SU-DHL-6 (cell line): ENCODE measurements around the gene TCF4.

Experiments
- H2AFZ ChIP-seq: fragments of 200-600 bp; sonication (generic); 2 replicates; pipeline ENCODE4 v1.6.1; 2014; ENCODE audit warnings: low read depth, mild to moderate bottlenecking, moderate library complexity, mixed read lengths, antibody characterized with exemption, low read length; ENCODE audit not compliant: severe bottlenecking
- H3F3A ChIP-seq: fragments of 200-600 bp; shearing (Covaris generic); 2 replicates; pipeline ENCODE4 v1.6.0; 2016; ENCODE audit warnings: antibody characterized with exemption, mild to moderate bottlenecking; ENCODE audit not compliant: insufficient read depth
- H3K27ac ChIP-seq: fragments of 200-600 bp; sonication (generic); 2 replicates; pipeline ENCODE4 v1.5.1; 2016; ENCODE audit warnings: low read depth, mild to moderate bottlenecking, low read length, moderate library complexity, mixed read lengths
- H3K27me3 ChIP-seq: fragments of 200-600 bp; sonication (generic), shearing (Covaris generic); 2 replicates; pipeline ENCODE4 v1.6.0; 2014; ENCODE audit warnings: mild to moderate bottlenecking, low read length
- H3K36me3 ChIP-seq: fragments of 200-600 bp; sonication (generic); 2 replicates; pipeline ENCODE4 v1.6.1; 2014; ENCODE audit warnings: mild to moderate bottlenecking, low read length, mixed read lengths
- H3K4me2 ChIP-seq: fragments of 300-600, 200-600 bp; shearing (Covaris generic), sonication (generic); 2 replicates; pipeline ENCODE4 v1.6.0; 2014; ENCODE audit warnings: low read length, low read depth, mild to moderate bottlenecking; ENCODE audit not compliant: poor library complexity, severe bottlenecking
- H3K4me3 ChIP-seq: fragments of 200-600 bp; sonication (generic); 2 replicates; pipeline ENCODE4 v1.5.1; 2014; ENCODE audit warnings: antibody characterized with exemption, low read length, mild to moderate bottlenecking, mixed read lengths; ENCODE audit not compliant: insufficient read depth, poor library complexity, severe bottlenecking
- H3K79me2 ChIP-seq: fragments of 200-600 bp; sonication (generic); 2 replicates; pipeline ENCODE4 v1.6.1; 2014; ENCODE audit warnings: mild to moderate bottlenecking, low read length, moderate library complexity; ENCODE audit not compliant: insufficient read depth
- H3K9ac ChIP-seq: fragments of 200-600 bp; sonication (generic); 2 replicates; pipeline ENCODE4 v1.7.0; 2014; ENCODE audit warnings: mild to moderate bottlenecking, low read length
- H3K9me2 ChIP-seq: fragments of 200-600 bp; sonication (generic); replicated peaks from 2 replicates; pipeline ENCODE4 v1.6.1; 2014; ENCODE audit warnings: low read length; ENCODE audit not compliant: insufficient read depth
- H3K9me3 ChIP-seq: fragments of 200-600 bp; sonication (generic); 2 replicates; pipeline ENCODE4 v1.6.1; 2014; ENCODE audit warnings: low read length, mixed read lengths; ENCODE audit not compliant: insufficient read depth
- H4K20me1 ChIP-seq: fragments of 200-600 bp; sonication (generic); 2 replicates; pipeline ENCODE4 v1.6.1; 2014; ENCODE audit warnings: low read depth, mild to moderate bottlenecking, antibody characterized with exemption, low read length, moderate library complexity, mixed read lengths
- CTCF ChIP-seq: fragments of 200-600 bp; sonication (generic); IDR thresholded peaks from one replicate; pipeline ENCODE4 v1.5.1; 2017; ENCODE audit warnings: antibody characterized with exemption, mild to moderate bottlenecking, low read length, moderate library complexity; ENCODE audit not compliant: insufficient read depth, poor library complexity, severe bottlenecking
- EZH2phosphoT487 ChIP-seq: fragments of 200-600 bp; sonication (generic), shearing (Covaris generic); conservative IDR thresholded peaks from 2 replicates; pipeline ENCODE4 v1.6.1; 2018; ENCODE audit warnings: mild to moderate bottlenecking, antibody characterized with exemption, low read length, moderate library complexity, mixed read lengths

The TCF4 gene

GRCh38 chr18:55401638-55402191, 186.3 kb downstream of the TCF4 start:
- no peak overlapping the region for H3K9ac ChIP-seq
- no peaks in the 10 kb centered on the region for H3K27me3 ChIP-seq
- H3F3A ChIP-seq: no peaks in the 10 kb centered on the region
- H2AFZ ChIP-seq: no peak overlapping the region
- H3K79me2 ChIP-seq: no peaks in the 10 kb centered on the region
- H3K36me3 ChIP-seq: no peaks in the 10 kb centered on the region
- no peak for TF ChIP-seq CTCF
- H3K9me2 ChIP-seq: no peaks in the 10 kb centered on the region
- H3K27ac ChIP-seq: no peak overlapping the region
- no peaks in the 10 kb centered on the region for H4K20me1 ChIP-seq
- no peak overlapping the region for H3K4me2 ChIP-seq
- no peaks in the 10 kb centered on the region for H3K9me3 ChIP-seq
- H3K4me3 ChIP-seq: no peak overlapping the region

- H3K9me2 ChIP-seq: no peaks in the 10 kb centered on the region
- H3K36me3 ChIP-seq: no peaks in the 10 kb centered on the region
- H3K9ac ChIP-seq: no peak overlapping the region
- H3K27me3 ChIP-seq: no peaks in the 10 kb centered on the region
- H3K4me3 ChIP-seq: no peak overlapping the region
- H2AFZ ChIP-seq: no peak overlapping the region
- TF ChIP-seq EZH2phosphoT487 (no peak), CTCF (no peak)
- no peaks in the 10 kb centered on the region for H3F3A ChIP-seq
- H3K27ac ChIP-seq: no peak overlapping the region
- no peaks in the 10 kb centered on the region for H3K9me3 ChIP-seq
- no peaks in the 10 kb centered on the region for H3K79me2 ChIP-seq
- no peak overlapping the region for H3K4me2 ChIP-seq
- no peaks in the 10 kb centered on the region for H4K20me1 ChIP-seq
These were observed 187.1 kb downstream of the TCF4 start for GRCh38 chr18:55400590-55401541.

- Histone ChIP-seq H3K4me3 (no peak overlapping the region), H3K36me3 (no peaks in the 10 kb centered on the region), H3K9me3 (no peaks in the 10 kb centered on the region), H3K79me2 (no peaks in the 10 kb centered on the region), H3K27me3 (no peaks in the 10 kb centered on the region), H4K20me1 (no peaks in the 10 kb centered on the region), H3K4me2 (no peak overlapping the region), H3F3A (no peaks in the 10 kb centered on the region), H3K9ac (no peak overlapping the region), H3K9me2 (no peaks in the 10 kb centered on the region), H3K27ac (no peak overlapping the region), H2AFZ (no peak overlapping the region)
- TF ChIP-seq EZH2phosphoT487 (no peak), CTCF (no peak)
These were observed 187.9 kb downstream of the TCF4 start for GRCh38 chr18:55400081-55400480.
